Mucosa of stomach (tissue), 1 donor: ENCODE results near the gene MED27.
"Not testable (repeated sequence)": the region's sequence is repeated elsewhere in the genome, so short reads cannot be mapped to it uniquely, and the experiment has no call there.

Source experiments
- H3K27me3 ChIP-seq: one replicate; pipeline ENCODE4 v1.7.0; 2013; ENCODE audit warnings: mild to moderate bottlenecking, low read length; ENCODE audit not compliant: control insufficient read depth, insufficient read depth
- H3K36me3 ChIP-seq: one replicate; pipeline ENCODE4 v1.7.0; 2013; ENCODE audit warnings: low read length; ENCODE audit not compliant: control insufficient read depth, insufficient read depth
- H3K4me1 ChIP-seq: one replicate; pipeline ENCODE4 v1.7.0; 2013; ENCODE audit warnings: mild to moderate bottlenecking, low read length; ENCODE audit not compliant: control insufficient read depth, insufficient read depth
- H3K4me3 ChIP-seq: one replicate; pipeline ENCODE4 v1.7.0; 2013; ENCODE audit warnings: low read length
- H3K9ac ChIP-seq: one replicate; pipeline ENCODE4 v1.7.0; 2013; ENCODE audit warnings: mild to moderate bottlenecking, low read length, moderate library complexity
- H3K9me3 ChIP-seq: one replicate; pipeline ENCODE4 v1.7.0; 2013; ENCODE audit warnings: mild to moderate bottlenecking, low read length, moderate library complexity; ENCODE audit not compliant: control insufficient read depth
- donor health status: Pancreatic carcinoma.

Gene MED27

GRCh38 chr9:132071847-132072507 lies 7.7 kb downstream of the MED27 start:
- Histone ChIP-seq H3K4me1 (no peaks in the 10 kb centered on the region), H3K9ac (no peak overlapping the region), H3K36me3 (peaks cover 6% of the 10 kb centered on the region), H3K27me3 (no peaks in the 10 kb centered on the region), H3K4me3 (no peak overlapping the region), H3K9me3 (no peaks in the 10 kb centered on the region)

GRCh38 chr9:132069046-132069898 lies 10.4 kb downstream of the MED27 start:
- no peak overlapping the region for H3K9ac ChIP-seq
- H3K27me3 ChIP-seq, result no peaks in the 10 kb centered on the region
- H3K36me3 ChIP-seq, result no peaks in the 10 kb centered on the region

GRCh38 chr9:132068605-132069004 lies 11.1 kb downstream of the MED27 start:
- Histone ChIP-seq H3K4me3 (no peak overlapping the region), H3K9ac (no peak overlapping the region), H3K36me3 (no peaks in the 10 kb centered on the region)

More at GRCh38 chr9:132069046-132069898, 10.4 kb downstream of the MED27 start:
- H3K4me1 ChIP-seq, result no peaks in the 10 kb centered on the region
- no peaks in the 10 kb centered on the region for H3K9me3 ChIP-seq
- no peak overlapping the region for H3K4me3 ChIP-seq

GRCh38 chr9:132066511-132066910 lies 13.2 kb downstream of the MED27 start:
- Histone ChIP-seq H3K36me3 (no peaks in the 10 kb centered on the region), H3K4me3 (no peak overlapping the region), H3K9ac (no peak overlapping the region), H3K9me3 (no peaks in the 10 kb centered on the region), H3K4me1 (no peaks in the 10 kb centered on the region), H3K27me3 (no peaks in the 10 kb centered on the region)

More at GRCh38 chr9:132068605-132069004, 11.1 kb downstream of the MED27 start:
- H3K9me3 ChIP-seq, result no peaks in the 10 kb centered on the region
- H3K27me3 ChIP-seq, result no peaks in the 10 kb centered on the region
- H3K4me1 ChIP-seq, result no peaks in the 10 kb centered on the region

- no peaks in the 10 kb centered on the region for H3K36me3 ChIP-seq
- no peak overlapping the region for H3K9ac ChIP-seq
- no peaks in the 10 kb centered on the region for H3K27me3 ChIP-seq
- H3K4me1 ChIP-seq, result no peaks in the 10 kb centered on the region
- H3K4me3 ChIP-seq, result no peak overlapping the region
- no peaks in the 10 kb centered on the region for H3K9me3 ChIP-seq
Measured at GRCh38 chr9:132066057-132066456, 13.6 kb downstream of the MED27 start.

- H3K9me3 ChIP-seq, result no peaks in the 10 kb centered on the region
- H3K9ac ChIP-seq, result no peak overlapping the region
- no peaks in the 10 kb centered on the region for H3K27me3 ChIP-seq
- H3K4me3 ChIP-seq, result no peak overlapping the region
- H3K4me1 ChIP-seq, result no peaks in the 10 kb centered on the region
- H3K36me3 ChIP-seq, result no peaks in the 10 kb centered on the region
Measured at GRCh38 chr9:132063281-132063680, 16.4 kb downstream of the MED27 start.

- H3K4me3 ChIP-seq, result no peak overlapping the region
- no peaks in the 10 kb centered on the region for H3K9me3 ChIP-seq
- H3K36me3 ChIP-seq, result no peaks in the 10 kb centered on the region
- no peaks in the 10 kb centered on the region for H3K27me3 ChIP-seq
- no peaks in the 10 kb centered on the region for H3K4me1 ChIP-seq
- H3K9ac ChIP-seq, result no peak overlapping the region
Measured at GRCh38 chr9:132062806-132063205, 16.9 kb downstream of the MED27 start.

- Histone ChIP-seq H3K9ac (no peak overlapping the region), H3K27me3 (no peaks in the 10 kb centered on the region), H3K4me1 (no peaks in the 10 kb centered on the region), H3K9me3 (no peaks in the 10 kb centered on the region), H3K4me3 (no peak overlapping the region), H3K36me3 (no peaks in the 10 kb centered on the region)
Measured at GRCh38 chr9:132061526-132061925, 18.1 kb downstream of the MED27 start.

GRCh38 chr9:132059361-132059760 lies 20.3 kb downstream of the MED27 start:
- H3K4me1 ChIP-seq, result no peaks in the 10 kb centered on the region
- no peaks in the 10 kb centered on the region for H3K27me3 ChIP-seq
- H3K9ac ChIP-seq, result no peak overlapping the region
- no peak overlapping the region for H3K4me3 ChIP-seq
- no peaks in the 10 kb centered on the region for H3K9me3 ChIP-seq
- H3K36me3 ChIP-seq, result no peaks in the 10 kb centered on the region

GRCh38 chr9:132058226-132058625 lies 21.4 kb downstream of the MED27 start:
- not testable (repeated sequence) for H3K9ac ChIP-seq, H3K36me3 ChIP-seq, H3K4me3 ChIP-seq, H3K4me1 ChIP-seq, H3K27me3 ChIP-seq, H3K9me3 ChIP-seq

GRCh38 chr9:132056717-132057560 lies 22.7 kb downstream of the MED27 start:
- no peaks in the 10 kb centered on the region for H3K4me1 ChIP-seq
- H3K4me3 ChIP-seq, result no peak overlapping the region
- no peaks in the 10 kb centered on the region for H3K9me3 ChIP-seq
- no peaks in the 10 kb centered on the region for H3K36me3 ChIP-seq
- H3K9ac ChIP-seq, result no peak overlapping the region
- no peaks in the 10 kb centered on the region for H3K27me3 ChIP-seq

- Histone ChIP-seq H3K4me3 (no peak overlapping the region), H3K9ac (no peak overlapping the region), H3K27me3 (no peaks in the 10 kb centered on the region), H3K9me3 (no peaks in the 10 kb centered on the region), H3K4me1 (no peaks in the 10 kb centered on the region), H3K36me3 (no peaks in the 10 kb centered on the region)
Measured at GRCh38 chr9:132055756-132056155, 23.9 kb downstream of the MED27 start.
